Transverse colon (tissue), 4 donors: ENCODE results near the gene PDHA1. TPM values are rescaled to one million over a fixed set of nuclear protein-coding genes. Genes with fewer than 3 reads are reported as not detected.

Source experiments
- DNase-seq: peaks from one replicate; pipeline ENCODE4 v3.0.0-alpha.2; 2019
- H3K27ac ChIP-seq, 4 donors: fragments of 200-600 bp; sonication (generic); 2 replicates each; pipeline ENCODE4 v1.5.1; 2016 to 2018; ENCODE audit warnings: inconsistent platforms in 4 of 4
- H3K27me3 ChIP-seq: fragments of 200-600 bp; sonication (generic); 2 replicates; pipeline ENCODE4 v1.5.1; 2017; ENCODE audit warnings: inconsistent platforms
- H3K36me3 ChIP-seq, 4 donors: fragments of 200-600 bp; sonication (generic); 2 replicates each; pipeline ENCODE4 v1.5.1; 2017 to 2019; ENCODE audit warnings: inconsistent platforms in 4 of 4
- H3K4me1 ChIP-seq, 4 donors: fragments of 200-600 bp; sonication (generic); 2 replicates each; pipeline ENCODE4 v1.5.1; 2017 to 2020; ENCODE audit warnings: inconsistent platforms in 4 of 4
- H3K4me3 ChIP-seq, 4 donors: fragments of 200-600 bp; sonication (generic); 1 replicate in 1 of 4; 2 replicates in 3 of 4; pipeline versions ENCODE4 v1.5.1 to v1.6.1; 2017 to 2019; ENCODE audit warnings: inconsistent platforms in 4 of 4
- H3K9me3 ChIP-seq, 2 donors: fragments of 200-600 bp; sonication (generic); 2 replicates each; pipeline ENCODE4 v1.5.1; 2017 to 2019; ENCODE audit warnings: inconsistent platforms in 2 of 2
- CTCF ChIP-seq, 5 experiments: fragments of 200-600 bp in 3 of 5; fragments of 450-650 bp in 2 of 5; sonication (generic) in 3 of 5; IDR thresholded peaks; 1 replicate in 2 of 5; 2 replicates in 3 of 5; pipeline ENCODE4 v1.5.1; 2016 to 2017; ENCODE audit warnings: antibody characterized with exemption in 5 of 5, inconsistent platforms in 3 of 5, mild to moderate bottlenecking in 2 of 5, moderate library complexity in 1 of 5
- EP300 ChIP-seq: sonication (generic); formaldehyde crosslinking; IDR thresholded peaks from one replicate; pipeline ENCODE4 v1.6.1; 2017; ENCODE audit warnings: antibody characterized with exemption, low read depth
- POLR2A ChIP-seq: fragments of 450-650 bp; IDR thresholded peaks from one replicate; pipeline ENCODE4 v1.6.1; 2016; ENCODE audit warnings: antibody characterized with exemption, mild to moderate bottlenecking, moderate library complexity
- POLR2AphosphoS5 ChIP-seq, 3 donors: sonication (generic); formaldehyde crosslinking; IDR thresholded peaks; one replicate each; pipeline ENCODE4 v1.6.1; 2016; ENCODE audit warnings: antibody characterized with exemption in 3 of 3
- WGBS, 2 donors: methylation state at CpG; one replicate each; pipeline ENCODE4 v1.1.5; 2018; ENCODE audit warnings: low coverage in 1 of 2; 5-methylcytosine and 5-hydroxymethylcytosine counted together
- in situ Hi-C, 4 donors: fragments of 200-750 bp; cut with MboI; loops; one replicate each; pipeline versions ENCODE4 v1.15.0 to v1.15.1; 2017; ENCODE audit warnings: low sequenced_read_pairs in 3 of 4, low pct_ligation_motif_present in 1 of 4, low pct_unique_long_range_greater_than_20kb in 1 of 4
- intact Hi-C: fragments of 100-400 bp; cut with DNase I; formaldehyde crosslinking; loops from one replicate; pipeline ENCODE4 v1.15.1; 2023; ENCODE audit warnings: low total_unique reads
- total RNA-seq, 4 donors: library from RNA; depleted of rRNA; stranded (reverse); fragments of >200 nt; gene quantifications; one replicate each; pipeline ENCODE4 v1.1.0, GENCODE V29; 2016

Gene PDHA1
- total RNA-seq, 4 donors from 2014 or later, result 77.4 to 264 (median 189) TPM

GRCh38 chrX:19388741-19389140, 45.0 kb downstream of the PDHA1 start:
- Histone ChIP-seq H3K27me3 (no peaks in the 10 kb centered on the region), H3K4me1 (no peaks in the 10 kb centered on the region), H3K4me3 (no peak overlapping the region), H3K27ac (no peak overlapping the region), H3K9me3 (no peaks in the 10 kb centered on the region), H3K36me3 (no peaks in the 10 kb centered on the region)
- DNase-seq, result no peak
- intact Hi-C loops, result no loop called here
- TF ChIP-seq EP300 (no peak), CTCF (IDR thresholded peaks at IDR 0.05) (no peak), POLR2A (no peak), POLR2AphosphoS5 (IDR thresholded peaks at IDR 0.05) (no peak)
- in situ Hi-C loops, result loop anchor here in 2 of 4 donors (25.0 kb wide), 1 partner anchor 149 kb away; no protein-coding TSS in a partner anchor
- WGBS, 2 donors, result 83% methylated on average over 8 of the region's 8 CpGs; no CpG with 5 or more reads in 1 of the 2 donors

DNA sequence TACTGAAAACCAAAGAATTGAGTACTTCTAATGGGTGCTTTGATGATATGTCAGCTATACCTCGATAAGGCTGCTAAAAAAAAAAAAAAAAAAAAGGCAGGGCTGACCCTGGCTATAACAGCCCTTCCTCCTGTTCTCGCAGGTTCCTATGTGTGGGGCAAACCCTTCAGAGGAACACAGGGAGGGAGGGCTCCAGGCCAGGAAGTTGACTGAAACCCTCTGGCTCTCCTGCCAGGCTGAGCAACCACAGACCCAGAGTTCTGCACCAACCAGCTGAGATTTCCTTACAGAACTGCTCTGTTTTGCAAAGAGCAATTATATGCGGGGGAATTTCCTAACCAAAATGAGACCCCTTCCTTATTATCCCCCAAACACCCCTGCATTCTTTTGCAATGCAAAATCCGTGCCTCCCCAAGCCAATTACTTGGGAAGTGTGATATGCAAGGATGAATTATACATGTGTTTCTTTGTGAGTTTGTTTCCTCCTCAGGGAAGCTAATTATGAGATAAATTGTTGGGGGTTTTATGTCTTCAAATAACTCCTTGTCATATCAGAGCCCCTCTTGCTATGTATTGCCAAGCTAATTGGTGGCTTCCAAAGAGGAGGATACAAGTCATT, 45.6 kb downstream of the PDHA1 start:
- no peak for TF ChIP-seq EP300
- no peak for TF ChIP-seq POLR2AphosphoS5 (IDR thresholded peaks at IDR 0.05)
- TF ChIP-seq POLR2A, result no peak
- no peak for TF ChIP-seq CTCF (IDR thresholded peaks at IDR 0.05)
- H3K36me3 ChIP-seq, result no peaks in the 10 kb centered on the region
- no peak overlapping the region for H3K4me3 ChIP-seq
- H3K9me3 ChIP-seq, result no peaks in the 10 kb centered on the region
- WGBS, 2 donors, result 39 to 42% methylated on average over 3 to 4 of the region's 4 CpGs
- intact Hi-C loops, result no loop called here
- no peak for DNase-seq
- H3K4me1 ChIP-seq, result no peaks in the 10 kb centered on the region
- H3K27me3 ChIP-seq, result no peaks in the 10 kb centered on the region
- in situ Hi-C loops, result loop anchor here in 2 of 4 donors (25.0 kb wide), 1 partner anchor 148 kb away; no protein-coding TSS in a partner anchor
- no peak overlapping the region for H3K27ac ChIP-seq

- intact Hi-C loops (no loop called here), in situ Hi-C loops (loop anchor here in 2 of 4 donors (25.0 kb wide), 1 partner anchor 145 kb away; no protein-coding TSS in a partner anchor)
- no peaks in the 10 kb centered on the region for H3K36me3 ChIP-seq
- no peaks in the 10 kb centered on the region for H3K4me1 ChIP-seq
- no peaks in the 10 kb centered on the region for H3K27me3 ChIP-seq
- TF ChIP-seq EP300, result no peak
- no peak for TF ChIP-seq POLR2A
- TF ChIP-seq POLR2AphosphoS5 (IDR thresholded peaks at IDR 0.05), result no peak
- no peak for TF ChIP-seq CTCF (IDR thresholded peaks at IDR 0.05)
- no peak overlapping the region for H3K27ac ChIP-seq
- no peaks in the 10 kb centered on the region for H3K9me3 ChIP-seq
- H3K4me3 ChIP-seq, result no peak overlapping the region
- DNase-seq, result no peak
- WGBS, 2 donors, result 82% methylated on average over 12 of the region's 12 CpGs; no CpG with 5 or more reads in 1 of the 2 donors
Observed at GRCh38 chrX:19392078-19392477, 48.4 kb downstream of the PDHA1 start.

DNA sequence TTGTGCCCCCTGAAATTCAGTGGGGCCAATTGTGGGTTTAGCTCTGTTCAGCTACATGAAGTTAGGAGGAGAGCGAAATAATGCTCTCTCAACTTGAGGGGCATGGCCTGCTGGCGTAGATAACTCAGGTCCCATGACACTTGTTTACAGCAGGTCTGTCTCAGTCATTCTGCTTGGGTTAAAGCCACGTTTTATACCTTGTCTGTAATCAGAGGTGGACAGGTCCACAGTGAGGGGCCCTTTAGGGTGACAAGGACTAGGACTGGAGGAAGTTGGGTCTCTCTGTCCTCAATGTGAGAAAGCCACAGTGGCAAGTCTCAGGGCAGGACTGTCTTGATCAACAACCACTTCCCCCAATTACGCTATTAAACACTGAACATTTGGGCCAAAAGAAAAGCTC, 49.0 kb downstream of the PDHA1 start:
- in situ Hi-C loops, result loop anchor here in 2 of 4 donors (25.0 kb wide), 1 partner anchor 145 kb away; no protein-coding TSS in a partner anchor
- WGBS, 2 donors, result 72% methylated on average over 4 of the region's 4 CpGs; no CpG with 5 or more reads in 1 of the 2 donors
- no peak for DNase-seq
- H3K4me3 ChIP-seq, result no peak overlapping the region
- no peaks in the 10 kb centered on the region for H3K9me3 ChIP-seq
- no peaks in the 10 kb centered on the region for H3K27me3 ChIP-seq
- intact Hi-C loops, result no loop called here
- H3K27ac ChIP-seq, result no peak overlapping the region
- no peaks in the 10 kb centered on the region for H3K36me3 ChIP-seq
- TF ChIP-seq POLR2A, result no peak
- no peak for TF ChIP-seq CTCF (IDR thresholded peaks at IDR 0.05)
- TF ChIP-seq EP300, result no peak
- no peak for TF ChIP-seq POLR2AphosphoS5 (IDR thresholded peaks at IDR 0.05)
- no peaks in the 10 kb centered on the region for H3K4me1 ChIP-seq
